ENCODE measurements around the gene ABCF3.

ABCF3 gene

DNA sequence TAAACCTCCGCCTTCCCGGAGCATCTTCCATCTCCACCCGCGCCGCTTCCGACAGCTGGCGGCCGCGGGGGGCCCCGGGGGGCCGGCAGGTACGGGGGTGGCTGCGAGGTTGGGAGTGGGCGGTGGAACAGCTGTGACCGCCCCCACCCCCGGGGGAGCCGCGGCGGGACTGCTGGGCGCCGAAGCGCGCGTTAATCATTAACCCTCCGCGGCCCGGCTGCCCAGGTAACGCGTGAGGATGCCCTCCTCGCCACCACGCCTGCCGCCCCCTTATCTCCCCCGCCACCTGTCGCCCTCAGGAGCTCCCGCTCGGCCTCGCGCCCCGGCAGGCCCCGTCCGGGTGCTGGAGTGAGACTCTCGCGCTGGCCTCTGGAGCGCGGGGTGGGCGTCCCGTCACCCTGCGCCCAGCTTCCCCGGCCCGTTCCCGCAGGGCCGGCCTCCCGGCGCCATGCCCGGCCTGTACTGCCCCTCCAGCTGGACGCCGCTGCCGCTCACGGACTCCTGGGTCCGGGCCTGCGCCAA is 44.1 kb downstream of the ABCF3 start:
- Histone ChIP-seq H3K4me3 (ENCODE audit: low read length) (peak overlapping the region; percentile 8), H3K4me1 (ENCODE audit: control insufficient read depth, insufficient read depth, low read length) (peaks cover 9% of the 10 kb centered on the region), H3K9me3 (ENCODE audit: control insufficient read depth, low read length) (no peaks in the 10 kb centered on the region), H3K36me3 (ENCODE audit: control insufficient read depth, insufficient read depth, low read length) (no peaks in the 10 kb centered on the region), H3K9ac (ENCODE audit: low read length) (peak overlapping the region; percentile 22), H3K27me3 (ENCODE audit: control insufficient read depth, insufficient read depth, low read length) (peaks cover 66% of the 10 kb centered on the region)

DNA sequence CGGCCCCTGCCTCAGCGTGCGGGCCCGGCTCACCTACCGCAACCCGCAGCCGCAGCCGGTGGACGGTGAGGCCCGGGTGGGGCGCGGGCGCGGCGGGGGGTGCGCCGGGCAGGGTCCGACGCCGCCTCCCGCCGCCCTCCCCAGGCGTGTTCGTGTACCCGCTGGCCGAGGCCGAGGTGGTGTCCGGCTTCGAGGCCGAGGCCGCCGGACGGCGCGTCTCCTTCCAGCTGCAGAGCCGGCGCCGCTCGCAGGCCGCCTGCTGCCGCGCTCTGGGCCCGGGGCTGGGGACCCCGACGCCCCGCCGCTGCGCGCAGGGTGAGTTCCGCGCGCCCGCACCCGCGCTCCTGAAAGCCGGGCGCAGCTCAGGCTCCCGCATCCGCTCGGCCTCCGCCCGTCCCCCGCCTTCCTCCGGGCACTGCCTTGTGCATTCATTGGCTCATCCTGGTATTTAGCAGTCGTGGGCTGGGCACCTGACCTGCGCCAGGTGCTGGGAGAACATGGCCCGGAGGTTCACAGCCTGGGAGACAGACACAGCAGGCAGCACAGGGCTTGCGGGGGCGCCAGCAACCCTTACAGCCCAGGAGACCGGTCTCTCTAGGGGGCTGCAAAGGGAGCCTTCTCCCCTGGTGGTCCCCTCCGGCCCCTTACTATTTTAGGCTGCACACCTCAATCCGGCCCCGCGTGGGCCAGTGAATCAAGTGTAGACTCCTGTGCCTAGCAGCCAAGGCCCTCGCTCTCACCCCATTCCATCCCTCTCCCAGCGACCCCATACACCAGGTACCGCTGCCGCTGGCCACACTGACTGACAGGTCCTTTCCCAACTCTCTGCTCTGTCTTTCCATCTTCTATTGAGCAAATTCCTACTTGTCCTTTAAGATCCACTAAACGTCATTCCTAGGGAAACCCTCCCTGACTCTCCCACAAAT is 44.9 kb downstream of the ABCF3 start:
- H3K27me3 ChIP-seq (ENCODE audit: control insufficient read depth, insufficient read depth, low read length), result peaks cover 66% of the 10 kb centered on the region
- H3K4me1 ChIP-seq (ENCODE audit: control insufficient read depth, insufficient read depth, low read length), result peaks cover 9% of the 10 kb centered on the region
- H3K9ac ChIP-seq (ENCODE audit: low read length), result no peak overlapping the region
- H3K9me3 ChIP-seq (ENCODE audit: control insufficient read depth, low read length), result no peaks in the 10 kb centered on the region
- H3K4me3 ChIP-seq (ENCODE audit: low read length), result no peak overlapping the region
- no peaks in the 10 kb centered on the region for H3K36me3 ChIP-seq (ENCODE audit: control insufficient read depth, insufficient read depth, low read length)

DNA sequence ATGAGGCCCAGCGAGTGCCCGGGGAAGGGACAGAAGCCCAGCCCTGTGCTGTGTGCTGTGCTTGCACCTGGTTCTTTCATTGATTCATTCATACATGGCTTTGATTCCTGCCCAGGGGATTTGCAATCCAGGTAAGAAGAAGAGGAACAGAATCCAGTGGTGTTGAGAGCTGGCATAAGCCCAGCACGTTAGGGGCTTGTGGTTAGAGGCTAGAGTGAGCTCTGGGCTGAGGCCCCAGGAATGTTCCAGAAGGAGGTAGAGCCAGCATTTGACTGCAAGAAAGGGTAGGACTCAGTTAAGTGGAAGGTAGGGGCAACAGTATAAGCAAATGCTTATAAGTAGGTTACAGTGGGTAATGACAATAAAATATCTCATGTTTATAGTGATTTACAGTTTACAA is 45.7 kb downstream of the ABCF3 start:
- H3K4me1 ChIP-seq (ENCODE audit: control insufficient read depth, insufficient read depth, low read length), result peaks cover 9% of the 10 kb centered on the region
- no peaks in the 10 kb centered on the region for H3K36me3 ChIP-seq (ENCODE audit: control insufficient read depth, insufficient read depth, low read length)
- H3K27me3 ChIP-seq (ENCODE audit: control insufficient read depth, insufficient read depth, low read length), result peaks cover 62% of the 10 kb centered on the region
- H3K9me3 ChIP-seq (ENCODE audit: control insufficient read depth, low read length), result no peaks in the 10 kb centered on the region
- H3K4me3 ChIP-seq (ENCODE audit: low read length), result no peak overlapping the region
- H3K9ac ChIP-seq (ENCODE audit: low read length), result no peak overlapping the region

DNA sequence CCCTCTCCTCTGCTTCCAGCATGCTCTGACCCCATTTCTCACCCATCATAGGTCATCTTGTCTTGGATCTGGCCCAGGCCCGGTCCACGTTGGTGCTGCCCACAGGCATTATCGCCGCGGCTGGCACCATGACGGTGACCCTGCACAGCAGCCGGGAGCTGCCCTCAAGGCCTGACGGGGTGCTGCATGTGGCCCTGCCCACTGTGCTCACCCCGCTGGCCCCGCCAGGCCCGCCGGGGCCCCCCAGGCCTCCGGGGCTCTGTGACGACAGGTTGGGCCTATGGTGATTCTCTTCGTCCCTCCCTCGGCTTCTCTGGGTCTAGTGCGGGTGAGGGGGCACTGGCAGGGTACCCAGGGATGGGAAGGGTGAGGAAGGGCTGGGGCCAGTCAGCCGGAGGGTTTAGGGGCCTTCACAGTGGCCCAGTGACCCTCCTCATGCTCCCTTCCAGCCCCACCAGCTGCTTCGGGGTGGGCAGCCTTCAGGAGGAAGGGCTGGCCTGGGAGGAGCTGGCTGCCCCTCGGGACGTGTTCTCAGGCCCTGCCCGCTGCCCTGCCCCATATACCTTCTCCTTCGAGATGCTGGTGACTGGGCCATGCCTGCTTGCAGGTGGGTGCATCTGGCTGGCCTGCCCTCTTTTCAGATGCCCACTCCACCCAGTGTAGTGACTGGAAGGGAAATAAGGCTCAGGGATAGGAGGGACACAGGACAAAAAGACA is 47.3 kb downstream of the ABCF3 start:
- peaks cover 9% of the 10 kb centered on the region for H3K4me1 ChIP-seq (ENCODE audit: control insufficient read depth, insufficient read depth, low read length)
- H3K36me3 ChIP-seq (ENCODE audit: control insufficient read depth, insufficient read depth, low read length), result no peaks in the 10 kb centered on the region
- no peak overlapping the region for H3K9ac ChIP-seq (ENCODE audit: low read length)
- no peaks in the 10 kb centered on the region for H3K9me3 ChIP-seq (ENCODE audit: control insufficient read depth, low read length)
- H3K27me3 ChIP-seq (ENCODE audit: control insufficient read depth, insufficient read depth, low read length), result peaks cover 50% of the 10 kb centered on the region
- no peak overlapping the region for H3K4me3 ChIP-seq (ENCODE audit: low read length)

DNA sequence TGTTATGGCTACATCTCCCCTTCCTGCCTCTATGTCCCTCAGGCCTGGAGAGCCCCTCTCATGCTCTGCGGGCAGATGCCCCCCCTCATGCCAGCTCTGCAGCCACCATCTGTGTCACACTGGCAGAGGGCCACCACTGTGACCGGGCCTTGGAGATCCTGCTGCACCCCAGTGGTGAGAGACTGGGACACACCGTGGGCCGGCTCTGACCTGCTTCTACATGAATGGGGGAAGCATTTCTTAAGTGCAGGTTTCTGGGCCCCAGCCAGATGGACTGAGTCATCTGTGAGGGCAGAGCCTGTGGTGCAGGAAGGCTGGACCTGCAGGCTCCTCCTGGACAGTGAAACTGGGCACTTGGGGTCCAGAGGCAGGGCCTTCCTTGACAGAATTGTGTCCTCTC is 48.2 kb downstream of the ABCF3 start:
- no peak overlapping the region for H3K9ac ChIP-seq (ENCODE audit: low read length)
- H3K4me3 ChIP-seq (ENCODE audit: low read length), result no peak overlapping the region
- H3K27me3 ChIP-seq (ENCODE audit: control insufficient read depth, insufficient read depth, low read length), result peaks cover 41% of the 10 kb centered on the region
- H3K4me1 ChIP-seq (ENCODE audit: control insufficient read depth, insufficient read depth, low read length), result peaks cover 8% of the 10 kb centered on the region
- H3K9me3 ChIP-seq (ENCODE audit: control insufficient read depth, low read length), result no peaks in the 10 kb centered on the region
- no peaks in the 10 kb centered on the region for H3K36me3 ChIP-seq (ENCODE audit: control insufficient read depth, insufficient read depth, low read length)

DNA sequence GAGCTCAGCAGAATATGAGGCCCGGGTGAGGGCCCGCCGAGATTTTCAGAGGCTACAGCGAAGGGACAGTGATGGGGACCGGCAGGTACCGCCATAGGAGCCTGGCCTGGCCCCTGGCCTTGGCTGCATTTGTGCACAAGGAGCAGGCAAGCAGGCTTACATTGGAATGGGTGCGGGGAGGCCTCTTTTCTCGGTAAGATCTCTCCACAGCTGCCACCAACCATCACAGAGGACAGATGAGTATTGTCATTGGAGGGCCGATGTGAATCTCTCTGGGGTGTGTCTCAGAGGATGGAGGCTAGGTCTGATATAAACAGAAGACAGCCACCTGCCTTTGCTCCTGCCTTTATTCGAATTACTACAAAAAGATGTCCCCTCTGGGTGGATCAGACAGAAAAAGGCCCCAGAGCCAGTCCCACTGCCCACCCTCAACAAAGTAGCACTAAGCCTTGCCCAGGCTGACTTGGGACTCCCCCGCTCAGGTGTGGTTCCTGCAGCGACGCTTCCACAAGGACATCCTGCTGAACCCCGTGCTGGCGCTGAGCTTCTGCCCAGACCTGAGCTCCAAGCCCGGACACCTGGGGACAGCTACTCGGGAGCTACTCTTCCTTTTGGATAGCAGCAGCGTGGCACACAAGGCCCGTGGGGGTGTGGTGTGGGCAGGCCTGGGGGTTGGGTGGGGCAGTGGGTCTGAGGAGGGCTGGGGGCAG is 48.8 kb downstream of the ABCF3 start:
- Histone ChIP-seq H3K4me3 (ENCODE audit: low read length) (no peak overlapping the region), H3K9ac (ENCODE audit: low read length) (no peak overlapping the region), H3K27me3 (ENCODE audit: control insufficient read depth, insufficient read depth, low read length) (peaks cover 41% of the 10 kb centered on the region), H3K4me1 (ENCODE audit: control insufficient read depth, insufficient read depth, low read length) (peaks cover 2% of the 10 kb centered on the region), H3K36me3 (ENCODE audit: control insufficient read depth, insufficient read depth, low read length) (no peaks in the 10 kb centered on the region), H3K9me3 (ENCODE audit: control insufficient read depth, low read length) (no peaks in the 10 kb centered on the region)

DNA sequence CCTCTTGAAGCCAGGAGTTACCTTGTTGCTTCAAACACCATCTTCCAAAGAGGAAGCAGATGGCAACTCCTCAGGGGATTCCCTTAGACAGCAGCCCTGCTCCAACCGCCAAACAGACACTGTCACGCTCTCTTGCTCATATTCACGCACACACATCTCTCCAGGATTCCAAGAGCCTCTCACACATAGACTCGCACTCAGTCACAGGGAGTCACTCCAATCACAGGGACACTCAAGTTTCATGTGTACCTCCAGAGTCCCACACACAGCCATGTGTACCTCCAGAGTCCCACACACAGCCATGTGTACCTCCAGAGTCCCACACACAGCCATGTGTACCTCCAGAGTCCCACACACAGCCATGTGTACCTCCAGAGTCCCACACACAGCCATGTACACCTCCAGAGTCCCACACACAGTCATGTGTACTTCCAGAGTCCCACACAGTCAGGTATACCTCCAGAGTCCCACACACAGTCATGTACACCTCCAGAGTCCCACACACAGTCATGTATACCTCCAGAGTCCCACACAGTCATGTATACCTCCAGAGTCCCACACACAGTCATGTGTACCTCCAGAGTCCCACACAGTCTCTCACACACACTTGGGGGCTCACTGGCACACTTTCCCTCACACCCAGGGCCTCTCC is 49.5 kb downstream of the ABCF3 start:
- Histone ChIP-seq H3K4me1 (ENCODE audit: control insufficient read depth, insufficient read depth, low read length) (no peaks in the 10 kb centered on the region), H3K9me3 (ENCODE audit: control insufficient read depth, low read length) (no peaks in the 10 kb centered on the region), H3K36me3 (ENCODE audit: control insufficient read depth, insufficient read depth, low read length) (no peaks in the 10 kb centered on the region), H3K27me3 (ENCODE audit: control insufficient read depth, insufficient read depth, low read length) (peaks cover 37% of the 10 kb centered on the region), H3K4me3 (ENCODE audit: low read length) (no peak overlapping the region), H3K9ac (ENCODE audit: low read length) (no peak overlapping the region)

DNA sequence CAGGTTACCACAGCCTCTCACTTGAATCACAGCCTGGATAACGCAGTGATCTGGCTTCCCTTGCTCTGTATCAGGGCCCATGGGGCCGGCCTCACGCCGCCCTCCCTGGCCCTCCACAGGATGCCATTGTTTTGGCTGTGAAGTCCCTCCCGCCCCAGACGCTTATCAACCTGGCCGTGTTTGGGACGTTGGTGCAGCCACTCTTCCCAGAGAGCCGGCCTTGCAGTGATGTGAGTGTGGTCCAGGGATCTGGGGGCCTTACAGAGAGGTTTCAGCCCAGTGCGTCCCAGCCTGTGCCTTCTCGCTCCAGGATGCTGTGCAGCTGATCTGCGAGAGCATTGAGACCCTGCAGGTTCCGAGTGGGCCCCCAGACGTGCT is 50.0 kb downstream of the ABCF3 start:
- no peaks in the 10 kb centered on the region for H3K9me3 ChIP-seq (ENCODE audit: control insufficient read depth, low read length)
- H3K27me3 ChIP-seq (ENCODE audit: control insufficient read depth, insufficient read depth, low read length), result peaks cover 32% of the 10 kb centered on the region

DNA sequence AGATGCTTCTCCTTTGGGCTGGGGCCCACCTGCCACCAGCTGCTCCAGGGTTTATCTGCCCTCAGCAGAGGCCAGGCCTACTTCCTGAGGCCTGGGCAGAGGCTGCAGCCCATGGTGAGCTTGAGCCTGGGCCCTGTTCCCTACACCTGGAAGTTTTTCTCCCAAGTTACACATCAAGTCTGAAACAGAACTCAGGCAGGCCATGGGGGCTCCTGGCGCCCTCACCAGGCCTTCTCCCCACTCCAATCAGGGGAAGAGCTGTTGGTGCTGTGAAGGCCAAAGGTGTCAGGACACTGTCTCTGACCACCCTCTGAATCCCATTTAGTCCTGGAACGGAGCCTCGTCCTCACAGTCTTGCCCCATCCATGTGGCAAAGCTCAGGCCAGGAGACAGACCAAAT is 50.6 kb downstream of the ABCF3 start:
- no peak overlapping the region for H3K9ac ChIP-seq (ENCODE audit: low read length)
- no peaks in the 10 kb centered on the region for H3K36me3 ChIP-seq (ENCODE audit: control insufficient read depth, insufficient read depth, low read length)
- H3K4me3 ChIP-seq (ENCODE audit: low read length), result no peak overlapping the region
- H3K27me3 ChIP-seq (ENCODE audit: control insufficient read depth, insufficient read depth, low read length), result peaks cover 26% of the 10 kb centered on the region
- no peaks in the 10 kb centered on the region for H3K9me3 ChIP-seq (ENCODE audit: control insufficient read depth, low read length)
- peaks cover 4% of the 10 kb centered on the region for H3K4me1 ChIP-seq (ENCODE audit: control insufficient read depth, insufficient read depth, low read length)

More for the DNA sequence above, 50.0 kb downstream of the ABCF3 start:
- Histone ChIP-seq H3K9ac (ENCODE audit: low read length) (no peak overlapping the region), H3K36me3 (ENCODE audit: control insufficient read depth, insufficient read depth, low read length) (no peaks in the 10 kb centered on the region), H3K4me1 (ENCODE audit: control insufficient read depth, insufficient read depth, low read length) (no peaks in the 10 kb centered on the region), H3K4me3 (ENCODE audit: low read length) (no peak overlapping the region)

DNA sequence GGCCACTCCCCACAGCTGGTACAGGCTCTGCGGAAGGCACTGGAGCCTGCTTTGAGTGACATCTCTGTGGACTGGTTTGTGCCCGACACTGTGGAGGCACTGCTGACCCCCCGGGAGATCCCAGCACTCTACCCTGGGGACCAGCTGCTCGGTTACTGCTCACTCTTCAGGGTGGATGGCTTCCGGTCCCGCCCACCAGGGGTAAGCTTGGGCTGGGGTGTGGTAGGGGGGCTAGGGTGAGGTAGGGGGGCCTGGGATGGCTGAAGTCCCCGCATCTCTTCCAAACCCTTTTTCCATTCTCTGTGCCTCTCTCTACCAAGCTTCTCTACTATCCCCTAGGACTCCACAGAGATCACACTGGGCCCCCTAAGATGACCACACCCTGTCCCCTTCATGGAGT is 51.2 kb downstream of the ABCF3 start:
- H3K4me1 ChIP-seq (ENCODE audit: control insufficient read depth, insufficient read depth, low read length), result peaks cover 10% of the 10 kb centered on the region
- H3K4me3 ChIP-seq (ENCODE audit: low read length), result no peak overlapping the region
- H3K27me3 ChIP-seq (ENCODE audit: control insufficient read depth, insufficient read depth, low read length), result peaks cover 20% of the 10 kb centered on the region
- no peak overlapping the region for H3K9ac ChIP-seq (ENCODE audit: low read length)
- no peaks in the 10 kb centered on the region for H3K9me3 ChIP-seq (ENCODE audit: control insufficient read depth, low read length)
- no peaks in the 10 kb centered on the region for H3K36me3 ChIP-seq (ENCODE audit: control insufficient read depth, insufficient read depth, low read length)

DNA sequence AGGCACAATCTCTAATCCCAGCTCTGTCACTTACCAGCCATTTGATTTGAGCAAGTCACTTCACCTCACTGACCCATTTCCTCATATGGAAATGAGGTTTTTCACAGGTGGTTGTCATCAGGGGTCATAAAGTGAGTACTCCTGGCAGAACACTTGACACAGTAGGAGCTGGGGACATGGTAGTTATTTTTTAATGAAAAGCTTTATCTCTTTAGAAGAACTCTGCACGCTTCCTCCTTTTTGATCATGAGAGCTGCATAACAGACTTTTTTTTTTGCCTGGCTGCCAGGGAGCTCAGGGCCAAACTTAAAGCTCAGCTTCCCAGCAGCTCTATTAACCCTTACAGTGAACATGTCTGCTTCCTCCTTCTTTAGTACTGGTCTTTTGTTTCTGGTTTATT is 51.8 kb downstream of the ABCF3 start:
- Histone ChIP-seq H3K9ac (ENCODE audit: low read length) (no peak overlapping the region), H3K9me3 (ENCODE audit: control insufficient read depth, low read length) (no peaks in the 10 kb centered on the region), H3K27me3 (ENCODE audit: control insufficient read depth, insufficient read depth, low read length) (peaks cover 14% of the 10 kb centered on the region), H3K4me1 (ENCODE audit: control insufficient read depth, insufficient read depth, low read length) (peaks cover 11% of the 10 kb centered on the region), H3K4me3 (ENCODE audit: low read length) (no peak overlapping the region), H3K36me3 (ENCODE audit: control insufficient read depth, insufficient read depth, low read length) (no peaks in the 10 kb centered on the region)

All from mucosa of stomach (tissue), 1 donor.